Neural progenitor cell (in vitro differentiated cells): ENCODE data around the gene MAP6D1.

Experiments used
- EZH2 ChIP-seq: fragments of 200-600 bp; sonication (generic); IDR thresholded peaks from 2 replicates; pipeline ENCODE4 v1.6.1; 2017; ENCODE audit warnings: antibody characterized with exemption, mild to moderate bottlenecking, moderate library complexity
- EZH2phosphoT487 ChIP-seq: fragments of 200-600 bp; sonication (generic); IDR thresholded peaks from 2 replicates; pipeline ENCODE4 v1.6.1; 2017; ENCODE audit warnings: antibody characterized with exemption
- TF ChIP-seq, protein P1 (sequence below): fragments of 200-600 bp; sonication (generic); IDR thresholded peaks from 2 replicates; pipeline ENCODE4 v1.5.1; 2017; ENCODE audit warnings: antibody characterized with exemption, mild to moderate bottlenecking

DNA sequence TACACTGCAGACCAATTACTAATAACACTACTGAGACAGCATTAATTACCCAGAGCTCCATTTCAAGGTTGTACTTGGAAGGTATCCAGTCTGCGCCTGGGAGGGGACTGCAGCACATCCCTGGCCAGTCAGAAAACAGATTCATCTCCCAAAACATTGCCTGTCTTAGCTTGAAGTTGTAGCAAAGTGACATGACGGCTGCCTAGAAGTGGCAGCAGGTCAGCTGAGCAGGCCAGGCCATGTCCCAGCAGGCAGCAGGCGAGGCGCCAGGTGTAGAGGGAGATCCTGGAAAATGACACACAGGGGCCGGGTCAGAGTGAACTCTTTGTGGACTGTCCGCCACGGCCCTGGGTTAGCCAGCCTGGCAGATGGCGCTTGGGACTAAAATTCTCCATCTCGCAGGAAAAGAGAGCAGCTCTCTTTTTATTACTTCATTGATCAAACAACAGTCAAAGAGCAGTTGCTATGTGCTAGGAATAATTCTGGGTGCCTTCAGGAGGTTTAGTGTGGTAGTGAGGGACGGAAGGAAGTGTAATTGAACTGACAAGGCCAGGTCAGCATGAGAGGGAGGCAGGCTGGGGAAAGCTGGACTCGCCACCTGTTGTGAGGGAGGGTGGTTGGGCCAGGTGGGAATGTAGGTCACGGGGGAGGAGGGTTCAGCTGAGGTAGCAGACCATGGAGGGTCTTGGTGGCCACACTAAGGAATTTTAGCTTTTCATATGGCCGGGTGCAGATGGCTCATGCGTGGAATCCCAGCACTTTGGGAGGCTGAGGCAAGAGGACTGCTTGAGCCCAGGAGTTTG lies 1.3 kb upstream of the MAP6D1 start:
- TF ChIP-seq, protein P1, sequence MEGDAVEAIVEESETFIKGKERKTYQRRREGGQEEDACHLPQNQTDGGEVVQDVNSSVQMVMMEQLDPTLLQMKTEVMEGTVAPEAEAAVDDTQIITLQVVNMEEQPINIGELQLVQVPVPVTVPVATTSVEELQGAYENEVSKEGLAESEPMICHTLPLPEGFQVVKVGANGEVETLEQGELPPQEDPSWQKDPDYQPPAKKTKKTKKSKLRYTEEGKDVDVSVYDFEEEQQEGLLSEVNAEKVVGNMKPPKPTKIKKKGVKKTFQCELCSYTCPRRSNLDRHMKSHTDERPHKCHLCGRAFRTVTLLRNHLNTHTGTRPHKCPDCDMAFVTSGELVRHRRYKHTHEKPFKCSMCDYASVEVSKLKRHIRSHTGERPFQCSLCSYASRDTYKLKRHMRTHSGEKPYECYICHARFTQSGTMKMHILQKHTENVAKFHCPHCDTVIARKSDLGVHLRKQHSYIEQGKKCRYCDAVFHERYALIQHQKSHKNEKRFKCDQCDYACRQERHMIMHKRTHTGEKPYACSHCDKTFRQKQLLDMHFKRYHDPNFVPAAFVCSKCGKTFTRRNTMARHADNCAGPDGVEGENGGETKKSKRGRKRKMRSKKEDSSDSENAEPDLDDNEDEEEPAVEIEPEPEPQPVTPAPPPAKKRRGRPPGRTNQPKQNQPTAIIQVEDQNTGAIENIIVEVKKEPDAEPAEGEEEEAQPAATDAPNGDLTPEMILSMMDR, result no peak
- no peak for TF ChIP-seq EZH2
- no peak for TF ChIP-seq EZH2phosphoT487
